ENCODE data around the gene TMC7. TPM values are rescaled to one million over a fixed set of nuclear protein-coding genes. Genes with fewer than 3 reads are reported as not detected.

Gene TMC7
- under 1 TPM; 0.16 to 0.37 (median 0.27) TPM for total RNA-seq
- long read RNA-seq: 0 reads

DNA sequence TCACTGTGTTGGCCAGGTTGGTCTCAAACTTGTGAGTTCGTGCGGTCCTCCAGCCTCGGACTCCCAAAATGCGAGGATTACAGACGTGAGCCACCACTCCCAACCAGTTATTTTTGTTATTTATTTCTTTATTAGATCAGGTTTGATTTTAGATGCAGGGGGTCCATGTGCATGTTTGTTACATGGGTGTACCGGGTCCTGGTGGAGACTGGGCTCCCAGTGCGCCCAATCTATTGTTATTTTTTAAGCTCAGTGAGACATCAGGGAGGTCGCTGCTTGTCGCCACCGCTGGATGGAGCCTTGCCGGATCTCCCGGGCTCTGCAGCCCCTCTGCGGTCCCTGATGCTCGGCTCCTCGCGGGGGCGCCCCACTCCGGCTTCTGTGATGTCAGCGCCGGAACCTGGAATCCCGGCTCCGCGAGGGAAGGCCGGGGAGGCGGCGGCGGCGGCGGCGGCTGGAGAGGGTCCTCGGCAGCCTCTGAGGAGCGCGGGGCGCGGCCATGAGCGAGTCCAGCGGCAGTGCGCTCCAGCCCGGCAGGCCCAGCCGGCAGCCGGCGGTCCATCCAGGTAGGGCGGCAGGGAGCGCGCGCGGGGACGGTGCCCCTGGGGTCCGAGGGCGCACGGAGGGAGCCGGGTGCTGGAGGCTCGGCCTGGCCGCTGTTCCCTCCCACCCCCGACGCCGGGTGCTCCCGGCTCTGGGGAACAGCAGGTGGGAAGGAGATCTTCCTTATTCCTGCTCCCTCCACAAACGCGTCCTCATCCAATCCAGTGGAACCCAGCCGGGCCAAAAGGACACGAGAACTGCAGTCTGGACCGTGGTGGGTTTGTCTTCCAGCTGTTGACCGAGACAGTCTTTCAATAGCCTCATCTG lies at the start of gene TMC7:
TSS of gene TMC7 (plus strand) at position 370 of the 870 bp plus-strand sequence. CDS start at position 500, 130 bp downstream.
- H3K27ac ChIP-seq: no peak within 1 kb of the TSS
- H3K9me3 ChIP-seq: no peaks in the 10 kb centered on the region
- 41% methylated on average over 9 of the region's 64 CpGs for whole genome bisulfite sequencing (ENCODE audit: insufficient coverage, low coverage, low lambda C conversion rate, missing lambda C conversion rate)
- no peak for TF ChIP-seq POLR2A (IDR thresholded peaks at IDR 0.05)
- TF ChIP-seq, protein P1, sequence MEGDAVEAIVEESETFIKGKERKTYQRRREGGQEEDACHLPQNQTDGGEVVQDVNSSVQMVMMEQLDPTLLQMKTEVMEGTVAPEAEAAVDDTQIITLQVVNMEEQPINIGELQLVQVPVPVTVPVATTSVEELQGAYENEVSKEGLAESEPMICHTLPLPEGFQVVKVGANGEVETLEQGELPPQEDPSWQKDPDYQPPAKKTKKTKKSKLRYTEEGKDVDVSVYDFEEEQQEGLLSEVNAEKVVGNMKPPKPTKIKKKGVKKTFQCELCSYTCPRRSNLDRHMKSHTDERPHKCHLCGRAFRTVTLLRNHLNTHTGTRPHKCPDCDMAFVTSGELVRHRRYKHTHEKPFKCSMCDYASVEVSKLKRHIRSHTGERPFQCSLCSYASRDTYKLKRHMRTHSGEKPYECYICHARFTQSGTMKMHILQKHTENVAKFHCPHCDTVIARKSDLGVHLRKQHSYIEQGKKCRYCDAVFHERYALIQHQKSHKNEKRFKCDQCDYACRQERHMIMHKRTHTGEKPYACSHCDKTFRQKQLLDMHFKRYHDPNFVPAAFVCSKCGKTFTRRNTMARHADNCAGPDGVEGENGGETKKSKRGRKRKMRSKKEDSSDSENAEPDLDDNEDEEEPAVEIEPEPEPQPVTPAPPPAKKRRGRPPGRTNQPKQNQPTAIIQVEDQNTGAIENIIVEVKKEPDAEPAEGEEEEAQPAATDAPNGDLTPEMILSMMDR (IDR thresholded peaks at IDR 0.05): peak; percentile 62 to 88 (median 72)
- H3K4me3 ChIP-seq: peak within 1 kb of the TSS; percentile 33 to 66 (median 52)
- intact Hi-C loops (cut with DNase I): no loop called here
- H3K36me3 ChIP-seq: no peaks in the 10 kb centered on the region
- DNase-seq (peak; percentile 73 to 88 (median 85)), ATAC-seq (peak; percentile 85 to 100 (median 98))
- no peaks in the 10 kb centered on the region for H3K4me1 ChIP-seq
- H3K27me3 ChIP-seq: no peaks in the 10 kb centered on the region

- no peak for ATAC-seq
- intact Hi-C loops (cut with DNase I): no loop called here
- 75% methylated on average over 7 of the region's 7 CpGs for WGBS (ENCODE audit: insufficient coverage, low coverage, low lambda C conversion rate, missing lambda C conversion rate)
Observed at GRCh38 chr16:18936727-18937340, 46.9 kb upstream of the TMC7 start.

DNA sequence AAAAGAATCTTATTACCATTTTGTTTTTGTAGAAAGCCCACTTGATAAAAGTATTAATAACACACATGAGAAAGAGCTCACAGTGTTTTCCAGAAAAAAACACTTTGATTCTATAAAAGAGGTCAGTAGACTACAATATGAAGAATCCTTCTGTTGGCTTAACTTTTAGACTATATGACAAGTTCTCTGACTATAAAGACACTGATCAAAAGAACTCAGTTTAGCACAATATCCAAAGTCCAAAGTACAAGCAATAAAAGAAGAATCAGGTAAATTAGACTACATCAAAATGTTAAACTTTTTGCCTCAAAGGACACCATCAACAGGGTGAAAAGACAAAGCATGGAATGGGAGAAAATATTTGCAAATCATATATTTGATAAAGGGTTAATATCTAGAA lies 46.3 kb upstream of the TMC7 start:
- H3K27me3 ChIP-seq: no peaks in the 10 kb centered on the region
- TF ChIP-seq, protein P1 (IDR thresholded peaks at IDR 0.05): no peak
- no peak for TF ChIP-seq POLR2A (IDR thresholded peaks at IDR 0.05)
- H3K27ac ChIP-seq: no peak overlapping the region
- intact Hi-C loops (cut with DNase I): no loop called here
- H3K9me3 ChIP-seq: no peaks in the 10 kb centered on the region
- DNase-seq (no peak), ATAC-seq (no peak)
- H3K4me3 ChIP-seq: no peak overlapping the region
- H3K36me3 ChIP-seq: no peaks in the 10 kb centered on the region
- H3K4me1 ChIP-seq: no peaks in the 10 kb centered on the region

More at GRCh38 chr16:18936727-18937340, 46.9 kb upstream of the TMC7 start:
- Histone ChIP-seq H3K9me3 (no peaks in the 10 kb centered on the region), H3K36me3 (no peaks in the 10 kb centered on the region), H3K4me3 (no peak overlapping the region), H3K27me3 (no peaks in the 10 kb centered on the region), H3K4me1 (no peaks in the 10 kb centered on the region), H3K27ac (no peak overlapping the region)
- TF ChIP-seq POLR2A (IDR thresholded peaks at IDR 0.05): no peak
- TF ChIP-seq, protein P1 (IDR thresholded peaks at IDR 0.05): no peak
- DNase-seq: peak in 1 of 3 donors; percentile 20

GRCh38 chr16:18938986-18939385 lies 44.7 kb upstream of the TMC7 start:
- DNase-seq (no peak), ATAC-seq (no peak)
- H3K27me3 ChIP-seq: no peaks in the 10 kb centered on the region
- intact Hi-C loops (cut with DNase I): no loop called here
- no peaks in the 10 kb centered on the region for H3K4me1 ChIP-seq
- TF ChIP-seq, protein P1 (IDR thresholded peaks at IDR 0.05): no peak
- TF ChIP-seq POLR2A (IDR thresholded peaks at IDR 0.05): no peak
- no peak overlapping the region for H3K27ac ChIP-seq
- no peaks in the 10 kb centered on the region for H3K36me3 ChIP-seq
- WGBS (ENCODE audit: insufficient coverage, low coverage, low lambda C conversion rate, missing lambda C conversion rate): 89% methylated on average over 6 of the region's 9 CpGs
- no peaks in the 10 kb centered on the region for H3K9me3 ChIP-seq
- H3K4me3 ChIP-seq: no peak overlapping the region

Measured in right lobe of liver (tissue), 6 donors.